ENCODE measurements around the gene NRG2.

DNA sequence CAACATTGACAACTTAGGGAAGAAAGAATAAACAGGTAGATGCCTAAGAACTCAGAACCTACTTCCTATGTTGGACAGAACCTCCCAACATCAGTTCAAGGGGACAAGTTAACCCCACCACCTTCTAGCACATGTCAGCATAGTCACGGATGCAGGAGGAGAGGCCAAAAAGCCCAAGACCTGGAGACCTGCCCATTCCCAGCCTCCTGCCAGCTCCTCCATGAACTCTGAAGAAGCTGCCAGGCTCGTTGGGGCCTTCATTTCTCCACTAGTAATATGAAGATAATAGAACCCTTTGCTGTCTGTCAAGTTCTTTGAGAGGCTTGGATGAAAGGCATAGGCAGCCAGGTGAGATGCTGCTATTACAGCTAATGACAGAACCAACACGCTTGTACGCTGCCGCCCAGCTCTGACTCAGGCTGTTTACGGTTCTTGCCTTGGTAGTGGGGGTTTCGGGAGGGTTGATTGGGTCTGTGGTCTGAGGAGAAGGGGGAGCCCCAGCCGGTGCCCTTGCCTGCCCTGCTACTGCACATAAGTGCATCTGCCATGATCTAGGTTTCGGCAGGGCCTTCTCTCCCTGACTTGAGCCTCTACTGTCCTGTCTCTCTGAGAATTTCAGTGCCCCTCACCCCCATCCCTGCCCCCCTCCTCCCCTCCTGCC, 82.2 kb downstream of the NRG2 start:
- TF ChIP-seq CTCF (IDR thresholded peaks at IDR 0.05; ENCODE audit: insufficient read depth, low read length) = no peak
- TF ChIP-seq REST (IDR thresholded peaks at IDR 0.05; ENCODE audit: insufficient replicate concordance, low read depth) = no peak

All from HL-60 (cell line).